GM21360 (cell line): ENCODE results near the gene GPAM.

Source experiments
- ATAC-seq: cut with Tn5 transposase; IDR thresholded peaks from one replicate; pipeline ENCODE4 v1.9.1; 2021; ENCODE audit warnings: mild to moderate bottlenecking, moderate library complexity; ENCODE audit not compliant: unreplicated experiment

GPAM gene

GRCh38 chr10:112185959-112186358, 2.4 kb upstream of the GPAM start:
- ATAC-seq: no peak

DNA sequence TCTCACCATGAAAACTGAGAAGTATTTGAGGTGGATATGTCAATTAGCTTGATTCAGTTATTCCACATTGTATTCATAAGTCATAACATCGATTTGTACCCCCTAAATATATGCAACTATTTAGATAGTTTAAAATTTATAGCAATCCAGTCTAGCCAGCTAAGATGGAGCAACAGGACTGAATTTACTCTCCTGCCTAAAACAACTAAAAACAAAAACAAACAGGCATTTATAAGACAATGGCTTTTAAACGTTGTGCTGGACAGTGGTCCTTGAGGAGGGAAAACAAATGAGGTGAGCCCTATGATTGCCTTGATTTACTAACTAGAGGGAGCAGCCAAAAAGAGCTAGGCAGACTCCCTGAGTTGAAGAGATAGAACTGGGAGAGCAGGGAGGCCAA, 814 bp upstream of the GPAM start:
- ATAC-seq: no peak

GRCh38 chr10:112184052-112184371, 447 bp upstream of the GPAM start:
- no peak for ATAC-seq

DNA sequence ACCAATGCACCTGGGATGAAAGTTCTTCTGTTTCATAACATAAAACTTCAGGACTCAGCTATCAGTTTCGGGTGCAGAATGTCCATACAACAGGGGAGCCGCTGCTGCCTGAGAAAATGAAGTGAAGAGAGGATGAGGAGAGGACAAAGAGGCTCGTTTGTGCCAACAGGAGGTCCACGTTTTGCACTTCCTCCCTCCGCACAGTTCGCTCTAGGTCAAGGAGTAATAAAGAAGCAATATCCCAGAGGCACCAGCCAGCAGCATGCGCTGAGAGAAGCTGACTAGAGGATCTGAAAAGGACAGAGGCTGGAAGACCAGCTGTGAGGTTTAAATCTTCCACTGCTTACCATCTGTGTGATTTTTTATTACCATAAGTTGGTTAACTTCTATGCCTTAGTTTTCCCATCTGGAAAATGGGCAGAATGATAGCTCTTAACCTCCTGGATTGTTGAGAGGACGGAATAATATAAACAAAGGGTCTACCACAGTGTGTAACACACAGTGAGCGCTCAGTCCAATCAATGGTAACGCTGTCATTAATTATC, 709 bp downstream of the GPAM start:
- ATAC-seq: no peak

DNA sequence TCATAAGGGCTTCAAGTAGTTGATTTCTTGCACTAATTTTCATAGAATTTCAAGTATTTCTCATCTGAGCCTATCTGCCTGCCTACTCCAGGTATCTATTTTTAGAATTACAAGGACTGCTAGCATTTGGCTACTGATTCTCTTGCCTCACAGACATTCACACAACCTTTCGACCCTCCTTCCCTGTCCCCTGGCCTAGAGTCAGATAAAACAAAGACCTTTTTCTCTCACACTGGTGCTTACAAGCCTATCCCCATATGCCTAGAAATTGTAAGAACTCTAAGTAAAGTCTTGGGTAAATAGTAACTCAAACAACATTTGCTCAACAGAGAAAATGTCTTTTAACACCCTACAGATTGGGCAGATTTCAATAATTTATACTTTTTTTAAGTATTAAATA, 6.3 kb downstream of the GPAM start:
- no peak for ATAC-seq

GRCh38 chr10:112176543-112176942, 7.0 kb downstream of the GPAM start:
- ATAC-seq: no peak

DNA sequence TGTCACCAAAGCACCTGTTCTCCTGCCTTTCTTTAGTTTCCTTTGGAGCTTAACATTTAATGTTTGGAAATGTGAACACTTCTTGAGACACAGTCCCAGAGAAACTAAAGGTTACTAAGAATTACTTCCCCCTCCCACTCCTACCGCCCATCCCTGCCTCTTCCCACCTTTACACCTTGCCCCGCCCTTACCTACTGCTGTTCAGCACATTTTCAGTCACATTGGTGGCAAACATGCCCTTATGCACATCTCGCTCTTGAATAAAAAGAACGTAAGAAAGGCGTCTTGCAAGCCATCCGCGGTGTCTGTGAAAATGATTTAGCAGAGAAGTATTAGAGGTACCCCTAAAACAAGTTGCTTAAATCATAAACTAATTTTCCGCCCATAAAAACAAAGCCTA, 8.2 kb downstream of the GPAM start:
- ATAC-seq: no peak

GRCh38 chr10:112173206-112173605, 10.4 kb downstream of the GPAM start:
- ATAC-seq: no peak

GRCh38 chr10:112168733-112169132, 14.8 kb downstream of the GPAM start:
- no peak for ATAC-seq

DNA sequence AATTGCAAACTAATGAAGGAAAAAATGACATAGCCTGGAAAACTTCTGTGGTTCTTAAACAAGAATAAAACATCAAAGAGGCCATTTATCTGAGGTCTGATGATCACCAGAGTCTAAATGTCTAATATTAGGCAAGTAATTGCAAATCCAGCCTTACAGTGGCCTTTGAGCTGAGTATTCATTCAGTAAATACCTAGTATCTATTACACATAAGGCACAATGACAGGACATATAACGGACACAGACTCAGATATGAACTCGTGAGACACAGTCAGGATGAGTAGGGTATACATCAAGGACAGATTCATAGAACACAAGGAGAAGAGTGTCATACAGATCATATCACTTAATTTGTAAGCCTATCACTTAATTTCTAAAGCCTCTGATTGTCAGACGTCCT, 16.8 kb downstream of the GPAM start:
- ATAC-seq: no peak

DNA sequence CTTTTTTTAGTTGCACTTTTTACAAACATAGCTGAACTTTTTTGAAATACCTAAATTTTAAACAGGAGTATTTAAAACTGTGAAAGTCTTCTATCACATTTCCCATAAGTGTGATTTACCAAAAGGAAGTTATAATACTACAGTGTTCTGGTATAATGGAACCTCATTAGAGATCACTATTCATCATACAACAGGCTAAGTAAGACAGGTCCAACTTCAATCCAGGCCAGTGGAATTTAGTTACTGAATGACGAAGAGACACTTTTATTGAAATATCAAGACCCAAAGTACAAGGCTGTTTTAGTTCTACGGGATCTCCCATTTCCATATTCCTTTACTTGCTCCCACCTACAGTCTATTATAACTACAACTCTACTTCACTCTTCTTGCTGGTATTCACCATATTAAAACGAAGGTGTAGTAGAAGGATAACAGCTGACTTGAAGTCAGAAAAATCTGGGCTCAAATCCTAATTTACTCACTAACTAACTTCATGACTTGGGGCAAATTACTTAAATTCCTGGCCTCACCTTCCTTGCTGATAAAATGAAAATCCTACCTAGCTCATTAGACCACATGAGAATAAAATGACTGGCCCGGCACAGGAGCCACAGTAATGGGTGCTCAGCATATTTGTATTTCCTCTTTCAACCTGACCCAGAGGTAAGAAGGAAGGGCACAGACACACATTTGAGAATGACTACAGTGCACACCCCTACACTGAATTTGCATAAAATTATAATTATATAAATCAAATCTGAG, 21.6 kb downstream of the GPAM start:
- ATAC-seq: no peak

DNA sequence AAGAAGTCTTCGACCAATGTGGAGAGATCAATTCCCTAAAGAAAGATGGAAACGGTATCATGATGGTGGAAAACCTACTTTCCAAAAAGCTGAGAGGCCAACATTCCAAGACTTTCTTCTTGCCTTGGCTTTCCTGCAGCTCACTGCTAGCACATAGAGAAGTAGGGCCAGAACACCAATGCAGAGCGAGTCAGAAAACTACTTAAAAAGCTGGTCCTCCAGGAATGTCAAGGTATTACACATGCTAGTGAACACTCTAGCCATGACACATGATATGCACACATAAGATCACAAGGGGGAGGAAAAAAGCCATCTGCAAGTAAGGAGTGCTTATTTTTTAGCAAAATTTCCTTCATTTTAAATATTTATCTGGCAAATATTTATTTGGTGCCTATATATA, 22.7 kb downstream of the GPAM start:
- no peak for ATAC-seq

- no peak for ATAC-seq
Measured at GRCh38 chr10:112159469-112159868, 24.1 kb downstream of the GPAM start.

- no peak for ATAC-seq
Measured at GRCh38 chr10:112151524-112152039, 32.0 kb downstream of the GPAM start.

DNA sequence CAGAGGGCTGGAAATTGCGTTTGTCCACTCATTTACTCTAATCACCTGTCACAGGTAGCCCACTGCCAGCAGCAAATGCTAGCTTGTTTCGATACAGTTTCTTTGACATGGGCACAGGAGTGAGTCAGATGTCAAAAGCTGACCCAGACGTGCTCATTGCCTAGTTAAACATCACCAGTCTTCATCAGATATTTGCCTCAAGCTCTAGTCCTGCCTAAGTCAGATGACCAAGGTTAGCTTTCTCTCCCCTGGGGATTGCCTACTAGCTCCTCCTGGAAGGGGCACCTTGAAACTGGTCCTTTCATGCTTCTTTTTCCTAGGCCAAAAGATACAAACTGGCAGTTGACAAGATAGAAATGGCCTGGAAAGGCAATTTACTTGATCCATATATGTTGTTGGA, 35.2 kb downstream of the GPAM start:
- no peak for ATAC-seq

- ATAC-seq: no peak
Measured at GRCh38 chr10:112146799-112147198, 36.8 kb downstream of the GPAM start.

GRCh38 chr10:112145263-112145662, 38.3 kb downstream of the GPAM start:
- ATAC-seq: no peak

DNA sequence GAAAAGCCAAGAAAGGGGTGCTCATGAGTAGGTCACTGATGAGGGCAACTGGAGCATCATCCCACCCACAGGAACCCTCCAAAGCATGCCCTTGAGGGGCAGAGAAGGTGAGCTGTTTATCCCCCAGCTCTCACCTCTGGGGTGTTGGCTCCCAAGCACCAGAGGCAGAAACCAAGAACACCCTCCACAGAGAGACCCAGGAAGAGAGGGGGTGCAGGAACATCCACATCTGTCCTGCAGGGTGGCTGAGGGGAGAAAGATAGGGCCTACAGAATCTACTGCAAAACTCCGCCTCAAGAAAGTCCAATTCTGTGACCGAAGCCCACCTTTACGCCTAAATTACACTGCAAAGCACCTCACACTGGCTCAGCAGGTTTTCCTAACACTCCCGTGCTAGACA, 40.1 kb downstream of the GPAM start:
- ATAC-seq: no peak

GRCh38 chr10:112141292-112141691, 42.3 kb downstream of the GPAM start:
- ATAC-seq: no peak

DNA sequence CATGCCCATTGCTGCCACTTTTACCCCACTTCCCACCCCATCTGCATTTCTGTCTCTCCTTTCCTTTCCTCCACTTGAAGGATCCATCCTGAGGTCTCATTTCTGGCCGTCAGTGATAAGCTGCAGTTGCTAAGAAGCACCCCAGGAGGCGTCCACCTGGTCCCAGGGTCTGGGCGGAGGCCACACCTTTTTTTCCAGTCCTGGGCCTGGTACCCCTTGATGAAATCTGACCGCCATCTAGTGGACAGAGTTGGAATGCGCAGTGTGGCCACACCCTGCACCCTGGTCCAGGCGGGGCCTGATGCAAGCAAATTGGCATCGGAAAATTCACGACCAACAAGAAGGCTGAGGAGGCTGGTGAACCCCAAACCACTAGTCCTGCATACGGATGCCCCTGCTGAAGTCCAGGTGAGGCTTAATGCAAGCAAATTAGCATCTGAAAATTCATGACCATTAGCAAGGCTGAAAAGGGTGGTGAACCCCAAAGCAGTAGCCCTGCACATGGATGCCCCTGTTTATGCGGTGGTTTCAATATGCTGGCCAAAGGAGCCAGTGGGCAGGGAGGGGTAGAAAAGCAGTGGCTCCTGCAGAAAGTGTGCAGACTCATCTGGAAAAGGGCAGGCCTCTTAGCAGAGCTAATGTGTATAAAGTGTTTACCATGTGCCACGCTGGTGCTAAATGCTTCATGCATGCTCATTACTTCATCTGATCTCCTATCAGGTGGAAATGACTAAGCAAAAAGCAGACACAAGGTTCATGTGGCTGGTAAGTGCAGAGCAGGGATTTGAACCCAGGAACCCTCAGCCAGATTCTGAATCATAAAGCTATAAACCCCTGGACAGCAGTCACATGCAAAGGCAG, 43.2 kb downstream of the GPAM start:
- peak; percentile 99 for ATAC-seq

DNA sequence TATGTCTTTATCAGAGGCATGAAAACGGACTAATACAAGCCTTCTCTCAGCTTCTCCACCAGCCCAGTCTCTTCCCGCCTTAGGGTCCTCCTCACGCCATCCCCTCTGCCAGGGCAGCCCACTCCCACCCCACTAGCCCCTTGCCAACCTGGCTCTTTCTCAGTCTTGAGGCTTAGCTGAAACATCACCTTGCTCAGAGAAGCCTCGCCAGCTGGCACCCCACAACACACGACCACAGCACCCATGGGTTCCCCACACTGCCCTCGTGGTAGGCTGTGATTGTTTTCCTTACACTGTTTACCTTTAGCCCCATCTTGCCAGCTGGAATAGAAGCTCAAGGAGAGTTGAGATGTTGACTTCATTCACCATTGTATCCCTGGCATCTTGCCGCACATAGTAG, 44.4 kb downstream of the GPAM start:
- no peak for ATAC-seq
